SK-N-SH (cell line): ENCODE data around the gene MGA. TPM values are rescaled to one million over a fixed set of nuclear protein-coding genes. Genes with fewer than 3 reads are reported as not detected.

Experiments used
- CTCF ChIA-PET: fragments of 300-600, 350-600 bp; formaldehyde crosslinking; extraction: SDS; loops from one replicate; lab custom pipeline; 2021; lab: Yijun Ruan, JAX
- POLR2A ChIA-PET: fragments of 350-600 bp; sonication (Branson Sonifier 250); formaldehyde crosslinking; extraction: SDS; loops from one replicate; lab custom pipeline; 2020; ENCODE audit warnings: antibody characterized with exemption, inconsistent platforms; lab: Yijun Ruan, JAX
- DNase-seq: peaks from one replicate; pipeline ENCODE4 v3.0.0; 2012
- H2AFZ ChIP-seq: fragments of 200-600 bp; sonication (generic); 2 replicates; pipeline ENCODE4 v1.8.1; 2016; ENCODE audit warnings: antibody characterized with exemption, mild to moderate bottlenecking, low read depth
- H3F3A ChIP-seq: fragments of 200-600 bp; sonication (generic); replicated peaks from 2 replicates; pipeline ENCODE3; 2016; ENCODE audit warnings: antibody characterized with exemption, mild to moderate bottlenecking; ENCODE audit not compliant: insufficient read depth
- H3K27ac ChIP-seq, 2 experiments: fragments of 200-500 bp in 1 of 2; fragments of 200-600 bp in 1 of 2; sonication (Bioruptor generic) in 1 of 2; sonication (generic), shearing (Covaris generic) in 1 of 2; 2 replicates each; pipeline versions ENCODE4 v1.5.1 to v1.6.1; 2014 to 2016; ENCODE audit warnings: low read depth in 2 of 2, inconsistent platforms in 1 of 2, low read length in 1 of 2, mild to moderate bottlenecking in 1 of 2, mixed read lengths in 1 of 2
- H3K27me3 ChIP-seq: fragments of 200-600 bp; sonication (generic), shearing (Covaris generic); 2 replicates; pipeline ENCODE4 v1.6.1; 2016; ENCODE audit warnings: mixed run types; ENCODE audit not compliant: insufficient read depth
- H3K36me3 ChIP-seq, 2 experiments: fragments of 200-500 bp in 1 of 2; fragments of 200-600 bp in 1 of 2; sonication (Bioruptor generic) in 1 of 2; sonication (generic) in 1 of 2; replicated peaks in 1 of 2; 2 replicates each; pipeline versions ENCODE3 to v1.5.1; 2014 to 2016; ENCODE audit warnings: low read length in 1 of 2, mild to moderate bottlenecking in 1 of 2; ENCODE audit not compliant: insufficient read depth in 2 of 2, control insufficient read depth in 1 of 2
- H3K4me1 ChIP-seq, 2 experiments: fragments of 200-500 bp in 1 of 2; fragments of 200-600 bp in 1 of 2; sonication (Bioruptor generic) in 1 of 2; sonication (generic), shearing (Covaris generic) in 1 of 2; 2 replicates each; pipeline versions ENCODE4 v1.5.1 to v1.6.1; 2014 to 2016; ENCODE audit warnings: low read depth in 1 of 2, low read length in 1 of 2, mixed run types in 1 of 2; ENCODE audit not compliant: insufficient read depth in 2 of 2, control insufficient read depth in 1 of 2
- H3K4me2 ChIP-seq: fragments of 200-600 bp; sonication (generic), shearing (Covaris generic); 2 replicates; pipeline ENCODE4 v1.6.1; 2017; ENCODE audit warnings: mixed run types
- H3K4me3 ChIP-seq, 2 experiments: fragments of 200-500 bp in 1 of 2; fragments of 200-600 bp in 1 of 2; sonication (Bioruptor generic) in 1 of 2; sonication (generic), shearing (Covaris generic) in 1 of 2; 2 replicates each; pipeline versions ENCODE4 v1.5.1 to v1.8.1; 2014 to 2016; ENCODE audit warnings: low read depth in 2 of 2, inconsistent platforms in 1 of 2, low read length in 1 of 2, mild to moderate bottlenecking in 1 of 2, mixed read lengths in 1 of 2, moderate library complexity in 1 of 2
- H3K79me2 ChIP-seq: fragments of 200-600 bp; sonication (generic); 2 replicates; pipeline ENCODE4 v1.8.1; 2017; ENCODE audit warnings: mild to moderate bottlenecking; ENCODE audit not compliant: insufficient read depth
- H3K9ac ChIP-seq: fragments of 200-600 bp; sonication (generic); 2 replicates; pipeline ENCODE4 v1.6.1; 2017; ENCODE audit warnings: mixed run types
- H3K9me2 ChIP-seq: fragments of 200-600 bp; sonication (generic); 2 replicates; pipeline ENCODE4 v1.6.1; 2017; ENCODE audit warnings: mixed run types
- H3K9me3 ChIP-seq: fragments of 200-600 bp; sonication (generic); 2 replicates; pipeline ENCODE4 v1.6.1; 2017; ENCODE audit warnings: mixed run types, mild to moderate bottlenecking, moderate library complexity
- H4K20me1 ChIP-seq: fragments of 200-600 bp; sonication (generic); 2 replicates; pipeline ENCODE4 v1.6.1; 2017; ENCODE audit warnings: mild to moderate bottlenecking, mixed run types; ENCODE audit not compliant: insufficient read depth
- EP300 ChIP-seq, 2 experiments: IDR thresholded peaks; 2 replicates each; pipeline versions ENCODE4 v1.4.0 to v1.6.1; 2012; ENCODE audit warnings: borderline replicate concordance in 1 of 2, low read depth in 1 of 2, low read length in 1 of 2
- FOXM1 ChIP-seq: IDR thresholded peaks from 2 replicates; pipeline ENCODE4 v1.4.0; 2012; ENCODE audit warnings: low read depth, mild to moderate bottlenecking
- GABPA ChIP-seq: IDR thresholded peaks from 2 replicates; pipeline ENCODE4 v1.4.0; 2012; ENCODE audit warnings: low read depth, mild to moderate bottlenecking
- GATA2 ChIP-seq: sonication (generic); formaldehyde crosslinking; IDR thresholded peaks from 2 replicates; pipeline ENCODE4 v1.5.0; 2020; ENCODE audit warnings: mild to moderate bottlenecking, missing genetic modification reagents
- JUND ChIP-seq: IDR thresholded peaks from 2 replicates; pipeline ENCODE4 v1.4.0; 2012
- MEF2A ChIP-seq: IDR thresholded peaks from 2 replicates; pipeline ENCODE4 v1.4.0; 2012; ENCODE audit warnings: low read depth, borderline replicate concordance
- POLR2AphosphoS5 ChIP-seq: IDR thresholded peaks from 2 replicates; pipeline ENCODE4 v1.6.1; 2012; ENCODE audit warnings: low read depth, low read length
- RAD21 ChIP-seq: IDR thresholded peaks from 2 replicates; pipeline ENCODE4 v1.6.1; 2012; ENCODE audit warnings: mild to moderate bottlenecking, low read length
- RFX5 ChIP-seq: IDR thresholded peaks from 2 replicates; pipeline ENCODE4 v1.6.1; 2012; ENCODE audit warnings: mild to moderate bottlenecking, improper control_type of control experiment, low read length
- SIN3A ChIP-seq: IDR thresholded peaks from 2 replicates; pipeline ENCODE4 v1.6.1; 2012; ENCODE audit warnings: low read depth, mild to moderate bottlenecking, low read length, moderate library complexity, borderline replicate concordance
- SMC3 ChIP-seq: IDR thresholded peaks from 2 replicates; pipeline ENCODE4 v1.6.1; 2012; ENCODE audit warnings: low read depth, low read length, improper control_type of control experiment
- TAF1 ChIP-seq: IDR thresholded peaks from 2 replicates; pipeline ENCODE4 v1.6.1; 2012; ENCODE audit warnings: low read depth, mild to moderate bottlenecking, low read length, moderate library complexity, borderline replicate concordance
- TCF12 ChIP-seq: IDR thresholded peaks from 2 replicates; pipeline ENCODE4 v1.4.0; 2012
- WGBS: methylation state at CpG from one replicate; pipeline ENCODE4 v1.1.6; 2017; ENCODE audit warnings: low lambda C conversion rate; 5-methylcytosine and 5-hydroxymethylcytosine counted together
- polyA plus RNA-seq, 3 experiments: library from polyadenylated mRNA; depleted of rRNA; stranded (reverse); fragments of >200 nt; gene quantifications; 2 replicates each; pipeline ENCODE4 v1.2.3, GENCODE V29; 2012
- TF ChIP-seq, protein P1 (sequence below): fragments of 200-600 bp; sonication (generic); IDR thresholded peaks from 2 replicates; pipeline ENCODE4 v1.6.1; 2017; ENCODE audit warnings: antibody characterized with exemption, mild to moderate bottlenecking, moderate library complexity
- TF ChIP-seq, protein P2 (sequence below): fragments of 150-350 bp; IDR thresholded peaks from 2 replicates; pipeline ENCODE4 v1.6.1; 2016; ENCODE audit warnings: mild to moderate bottlenecking, low read depth, low read length
- TF ChIP-seq, protein P3 (sequence below): IDR thresholded peaks from 2 replicates; pipeline ENCODE4 v1.4.0; 2012; ENCODE audit warnings: low read depth, borderline replicate concordance
- TF ChIP-seq, protein P4 (sequence below): IDR thresholded peaks from 2 replicates; pipeline ENCODE4 v1.6.1; 2012; ENCODE audit warnings: mild to moderate bottlenecking, low read depth, low read length, moderate library complexity

The MGA gene
- polyA plus RNA-seq, 1 of the 3 experiments (the other 2 are of a cell fraction): 2.3 TPM

DNA sequence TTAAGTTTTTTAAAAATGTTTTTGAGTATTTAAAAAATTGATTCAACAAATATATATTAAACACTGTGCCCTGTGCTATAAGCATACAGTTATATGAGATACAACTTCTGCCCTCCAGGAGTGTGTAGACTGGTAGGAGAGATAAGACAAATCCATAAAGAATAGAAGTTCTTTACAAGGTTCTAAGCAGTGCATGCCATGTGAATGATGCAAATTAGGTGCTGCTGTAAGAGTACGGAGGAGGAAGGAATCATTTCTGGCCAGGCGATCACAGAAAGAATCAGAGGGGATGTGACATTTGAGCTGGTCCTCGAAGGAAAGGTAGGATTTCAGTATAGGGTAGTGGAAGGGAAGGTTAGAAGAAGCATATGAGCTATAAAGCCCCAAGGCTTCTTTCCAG lies 128.1 kb downstream of the MGA start:
- H3K9me3 ChIP-seq: no peaks in the 10 kb centered on the region
- ChIA-PET CTCF (interaction anchor here (1.1 to 1.6 kb wide), 3 partner anchors 15 to 322 kb away, joined by 4 to 9 read pairs (median 5); no protein-coding TSS in a partner anchor), POLR2A (no interaction called here)
- H3K27ac ChIP-seq: no peak overlapping the region
- no peaks in the 10 kb centered on the region for H4K20me1 ChIP-seq
- H3K9me2 ChIP-seq: no peaks in the 10 kb centered on the region
- H3K79me2 ChIP-seq: peaks cover 66% of the 10 kb centered on the region
- no peaks in the 10 kb centered on the region for H3F3A ChIP-seq
- no peak overlapping the region for H2AFZ ChIP-seq
- H3K4me2 ChIP-seq: no peak overlapping the region
- no peak for DNase-seq
- peaks cover 14 to 32% of the 10 kb centered on the region in 2 experiments; a peak in 3 of 4 replicates for H3K4me1 ChIP-seq
- TF ChIP-seq TAF1 (no peak), RAD21 (no peak), FOXM1 (no peak), EP300 (IDR thresholded peaks at IDR 0.05; ENCODE audit: borderline replicate concordance in 1 of 2, low read depth in 1 of 2, low read length in 1 of 2) (no peak), RFX5 (no peak), MEF2A (no peak), SIN3A (no peak), JUND (no peak), SMC3 (no peak), GABPA (no peak), POLR2AphosphoS5 (no peak), GATA2 (CRISPR knock-in tag) (no peak), TCF12 (no peak)
- TF ChIP-seq, protein P1, sequence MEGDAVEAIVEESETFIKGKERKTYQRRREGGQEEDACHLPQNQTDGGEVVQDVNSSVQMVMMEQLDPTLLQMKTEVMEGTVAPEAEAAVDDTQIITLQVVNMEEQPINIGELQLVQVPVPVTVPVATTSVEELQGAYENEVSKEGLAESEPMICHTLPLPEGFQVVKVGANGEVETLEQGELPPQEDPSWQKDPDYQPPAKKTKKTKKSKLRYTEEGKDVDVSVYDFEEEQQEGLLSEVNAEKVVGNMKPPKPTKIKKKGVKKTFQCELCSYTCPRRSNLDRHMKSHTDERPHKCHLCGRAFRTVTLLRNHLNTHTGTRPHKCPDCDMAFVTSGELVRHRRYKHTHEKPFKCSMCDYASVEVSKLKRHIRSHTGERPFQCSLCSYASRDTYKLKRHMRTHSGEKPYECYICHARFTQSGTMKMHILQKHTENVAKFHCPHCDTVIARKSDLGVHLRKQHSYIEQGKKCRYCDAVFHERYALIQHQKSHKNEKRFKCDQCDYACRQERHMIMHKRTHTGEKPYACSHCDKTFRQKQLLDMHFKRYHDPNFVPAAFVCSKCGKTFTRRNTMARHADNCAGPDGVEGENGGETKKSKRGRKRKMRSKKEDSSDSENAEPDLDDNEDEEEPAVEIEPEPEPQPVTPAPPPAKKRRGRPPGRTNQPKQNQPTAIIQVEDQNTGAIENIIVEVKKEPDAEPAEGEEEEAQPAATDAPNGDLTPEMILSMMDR: no peak
- TF ChIP-seq, protein P2, sequence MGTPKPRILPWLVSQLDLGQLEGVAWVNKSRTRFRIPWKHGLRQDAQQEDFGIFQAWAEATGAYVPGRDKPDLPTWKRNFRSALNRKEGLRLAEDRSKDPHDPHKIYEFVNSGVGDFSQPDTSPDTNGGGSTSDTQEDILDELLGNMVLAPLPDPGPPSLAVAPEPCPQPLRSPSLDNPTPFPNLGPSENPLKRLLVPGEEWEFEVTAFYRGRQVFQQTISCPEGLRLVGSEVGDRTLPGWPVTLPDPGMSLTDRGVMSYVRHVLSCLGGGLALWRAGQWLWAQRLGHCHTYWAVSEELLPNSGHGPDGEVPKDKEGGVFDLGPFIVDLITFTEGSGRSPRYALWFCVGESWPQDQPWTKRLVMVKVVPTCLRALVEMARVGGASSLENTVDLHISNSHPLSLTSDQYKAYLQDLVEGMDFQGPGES: no peak
- TF ChIP-seq, protein P3, sequence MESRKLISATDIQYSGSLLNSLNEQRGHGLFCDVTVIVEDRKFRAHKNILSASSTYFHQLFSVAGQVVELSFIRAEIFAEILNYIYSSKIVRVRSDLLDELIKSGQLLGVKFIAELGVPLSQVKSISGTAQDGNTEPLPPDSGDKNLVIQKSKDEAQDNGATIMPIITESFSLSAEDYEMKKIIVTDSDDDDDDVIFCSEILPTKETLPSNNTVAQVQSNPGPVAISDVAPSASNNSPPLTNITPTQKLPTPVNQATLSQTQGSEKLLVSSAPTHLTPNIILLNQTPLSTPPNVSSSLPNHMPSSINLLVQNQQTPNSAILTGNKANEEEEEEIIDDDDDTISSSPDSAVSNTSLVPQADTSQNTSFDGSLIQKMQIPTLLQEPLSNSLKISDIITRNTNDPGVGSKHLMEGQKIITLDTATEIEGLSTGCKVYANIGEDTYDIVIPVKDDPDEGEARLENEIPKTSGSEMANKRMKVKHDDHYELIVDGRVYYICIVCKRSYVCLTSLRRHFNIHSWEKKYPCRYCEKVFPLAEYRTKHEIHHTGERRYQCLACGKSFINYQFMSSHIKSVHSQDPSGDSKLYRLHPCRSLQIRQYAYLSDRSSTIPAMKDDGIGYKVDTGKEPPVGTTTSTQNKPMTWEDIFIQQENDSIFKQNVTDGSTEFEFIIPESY: no peak
- TF ChIP-seq, protein P4, sequence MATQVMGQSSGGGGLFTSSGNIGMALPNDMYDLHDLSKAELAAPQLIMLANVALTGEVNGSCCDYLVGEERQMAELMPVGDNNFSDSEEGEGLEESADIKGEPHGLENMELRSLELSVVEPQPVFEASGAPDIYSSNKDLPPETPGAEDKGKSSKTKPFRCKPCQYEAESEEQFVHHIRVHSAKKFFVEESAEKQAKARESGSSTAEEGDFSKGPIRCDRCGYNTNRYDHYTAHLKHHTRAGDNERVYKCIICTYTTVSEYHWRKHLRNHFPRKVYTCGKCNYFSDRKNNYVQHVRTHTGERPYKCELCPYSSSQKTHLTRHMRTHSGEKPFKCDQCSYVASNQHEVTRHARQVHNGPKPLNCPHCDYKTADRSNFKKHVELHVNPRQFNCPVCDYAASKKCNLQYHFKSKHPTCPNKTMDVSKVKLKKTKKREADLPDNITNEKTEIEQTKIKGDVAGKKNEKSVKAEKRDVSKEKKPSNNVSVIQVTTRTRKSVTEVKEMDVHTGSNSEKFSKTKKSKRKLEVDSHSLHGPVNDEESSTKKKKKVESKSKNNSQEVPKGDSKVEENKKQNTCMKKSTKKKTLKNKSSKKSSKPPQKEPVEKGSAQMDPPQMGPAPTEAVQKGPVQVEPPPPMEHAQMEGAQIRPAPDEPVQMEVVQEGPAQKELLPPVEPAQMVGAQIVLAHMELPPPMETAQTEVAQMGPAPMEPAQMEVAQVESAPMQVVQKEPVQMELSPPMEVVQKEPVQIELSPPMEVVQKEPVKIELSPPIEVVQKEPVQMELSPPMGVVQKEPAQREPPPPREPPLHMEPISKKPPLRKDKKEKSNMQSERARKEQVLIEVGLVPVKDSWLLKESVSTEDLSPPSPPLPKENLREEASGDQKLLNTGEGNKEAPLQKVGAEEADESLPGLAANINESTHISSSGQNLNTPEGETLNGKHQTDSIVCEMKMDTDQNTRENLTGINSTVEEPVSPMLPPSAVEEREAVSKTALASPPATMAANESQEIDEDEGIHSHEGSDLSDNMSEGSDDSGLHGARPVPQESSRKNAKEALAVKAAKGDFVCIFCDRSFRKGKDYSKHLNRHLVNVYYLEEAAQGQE: no peak
- 94% methylated on average over 3 of the region's 3 CpGs for WGBS
- H3K4me3 ChIP-seq: no peak overlapping the region
- H3K27me3 ChIP-seq: no peaks in the 10 kb centered on the region
- H3K36me3 ChIP-seq: no peaks in the 10 kb centered on the region
- H3K9ac ChIP-seq: no peak overlapping the region
